Upper lobe of left lung (tissue), 4 donors: ENCODE data around the gene CDK11B.

Experiments
- EP300 ChIP-seq, 4 donors: sonication (generic); formaldehyde crosslinking; IDR thresholded peaks; one replicate each; pipeline ENCODE4 v1.5.1; 2017; ENCODE audit warnings: antibody characterized with exemption in 4 of 4, control low read depth in 2 of 4
- POLR2A ChIP-seq, 4 donors: fragments of 450-650 bp; IDR thresholded peaks; one replicate each; pipeline ENCODE4 v1.5.1; 2016 to 2017; ENCODE audit warnings: antibody characterized with exemption in 4 of 4, mild to moderate bottlenecking in 2 of 4
- POLR2AphosphoS5 ChIP-seq, 2 donors: sonication (generic); formaldehyde crosslinking; IDR thresholded peaks; one replicate each; pipeline ENCODE4 v1.5.1; 2017; ENCODE audit warnings: antibody characterized with exemption in 2 of 2
- TF ChIP-seq, protein P1 (sequence below), 6 experiments: fragments of 450-650 bp in 4 of 6; fragments of 200-600 bp in 2 of 6; sonication (generic) in 2 of 6; IDR thresholded peaks; one replicate each; pipeline ENCODE4 v1.5.1; 2016 to 2019; ENCODE audit warnings: antibody characterized with exemption in 6 of 6

DNA sequence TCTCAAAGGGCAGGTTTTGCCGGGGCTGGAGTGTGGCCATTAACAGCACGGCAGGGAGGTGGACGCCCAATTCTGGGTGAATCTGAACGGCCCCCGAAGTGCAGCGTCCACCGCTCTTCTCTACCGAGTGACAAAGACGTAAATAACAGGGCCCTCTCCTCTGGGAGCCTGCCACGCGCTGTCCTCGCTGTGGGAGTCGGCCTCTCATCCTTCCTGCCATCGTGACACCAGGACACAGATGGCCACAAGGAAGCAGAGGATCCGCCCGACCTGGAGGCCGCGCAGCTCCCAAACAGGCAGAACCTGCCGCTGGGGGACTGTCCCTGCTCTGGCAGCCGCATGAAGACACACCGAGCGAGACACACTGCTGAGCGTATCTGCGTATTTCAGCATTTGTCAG is 12.1 kb upstream of the CDK11B start:
- no peak for TF ChIP-seq EP300 (IDR thresholded peaks at IDR 0.05)
- TF ChIP-seq POLR2AphosphoS5 (IDR thresholded peaks at IDR 0.05), result no peak
- TF ChIP-seq, protein P1, sequence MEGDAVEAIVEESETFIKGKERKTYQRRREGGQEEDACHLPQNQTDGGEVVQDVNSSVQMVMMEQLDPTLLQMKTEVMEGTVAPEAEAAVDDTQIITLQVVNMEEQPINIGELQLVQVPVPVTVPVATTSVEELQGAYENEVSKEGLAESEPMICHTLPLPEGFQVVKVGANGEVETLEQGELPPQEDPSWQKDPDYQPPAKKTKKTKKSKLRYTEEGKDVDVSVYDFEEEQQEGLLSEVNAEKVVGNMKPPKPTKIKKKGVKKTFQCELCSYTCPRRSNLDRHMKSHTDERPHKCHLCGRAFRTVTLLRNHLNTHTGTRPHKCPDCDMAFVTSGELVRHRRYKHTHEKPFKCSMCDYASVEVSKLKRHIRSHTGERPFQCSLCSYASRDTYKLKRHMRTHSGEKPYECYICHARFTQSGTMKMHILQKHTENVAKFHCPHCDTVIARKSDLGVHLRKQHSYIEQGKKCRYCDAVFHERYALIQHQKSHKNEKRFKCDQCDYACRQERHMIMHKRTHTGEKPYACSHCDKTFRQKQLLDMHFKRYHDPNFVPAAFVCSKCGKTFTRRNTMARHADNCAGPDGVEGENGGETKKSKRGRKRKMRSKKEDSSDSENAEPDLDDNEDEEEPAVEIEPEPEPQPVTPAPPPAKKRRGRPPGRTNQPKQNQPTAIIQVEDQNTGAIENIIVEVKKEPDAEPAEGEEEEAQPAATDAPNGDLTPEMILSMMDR (IDR thresholded peaks at IDR 0.05), result no peak
- TF ChIP-seq POLR2A (IDR thresholded peaks at IDR 0.05), result no peak
